Astrocyte (in vitro differentiated cells and primary cell): ENCODE data around the gene PIK3R6. TPM values are rescaled to one million over a fixed set of nuclear protein-coding genes. Genes with fewer than 3 reads are reported as not detected.

ENCODE experiments used
- DNase-seq: peaks from one replicate; pipeline ENCODE4 v3.0.0-alpha.2; 2010; ENCODE audit warnings: low read depth
- FAIRE-seq: peaks from 2 replicates; lab custom pipeline; 2011; peaks lifted over from hg19 to GRCh38; lab: Jason Lieb, UNC
- H2AFZ ChIP-seq: 2 replicates; pipeline ENCODE4 v1.6.0; 2012; ENCODE audit warnings: low read depth, low read length, inconsistent platforms
- H3K27ac ChIP-seq: 2 replicates; pipeline ENCODE4 v1.5.1; 2011; ENCODE audit warnings: low read depth, low read length, inconsistent platforms
- H3K27me3 ChIP-seq: 2 replicates; pipeline ENCODE4 v1.6.0; 2011; ENCODE audit warnings: low read length, inconsistent platforms; ENCODE audit not compliant: insufficient read depth
- H3K36me3 ChIP-seq: 2 replicates; pipeline ENCODE4 v1.5.1; 2011; ENCODE audit warnings: low read length, inconsistent platforms; ENCODE audit not compliant: insufficient read depth
- H3K4me1 ChIP-seq: 2 replicates; pipeline ENCODE4 v1.5.1; 2011; ENCODE audit warnings: low read length, inconsistent platforms; ENCODE audit not compliant: insufficient read depth
- H3K4me2 ChIP-seq: 2 replicates; pipeline ENCODE4 v1.6.0; 2012; ENCODE audit warnings: low read length, inconsistent platforms
- H3K4me3 ChIP-seq: 2 replicates; pipeline ENCODE4 v1.5.1; 2011; ENCODE audit warnings: low read depth, mild to moderate bottlenecking, low read length, inconsistent platforms; ENCODE audit not compliant: insufficient read depth
- H3K79me2 ChIP-seq: 2 replicates; pipeline ENCODE4 v1.6.0; 2012; ENCODE audit warnings: mild to moderate bottlenecking, low read length, inconsistent platforms; ENCODE audit not compliant: insufficient read depth
- H3K9ac ChIP-seq: 2 replicates; pipeline ENCODE4 v1.6.0; 2012; ENCODE audit warnings: mild to moderate bottlenecking, low read length, inconsistent platforms
- H3K9me3 ChIP-seq: 2 replicates; pipeline ENCODE4 v1.5.1; 2012; ENCODE audit warnings: low read depth, mild to moderate bottlenecking, low read length, inconsistent platforms; ENCODE audit not compliant: insufficient read depth
- H4K20me1 ChIP-seq: 2 replicates; pipeline ENCODE4 v1.6.0; 2012; ENCODE audit warnings: low read length, inconsistent platforms; ENCODE audit not compliant: insufficient read depth
- H3K27ac Mint-ChIP-seq: one replicate; pipeline ENCODE4 v1.8.0; 2021; ENCODE audit warnings: mild to moderate bottlenecking, mixed read lengths; ENCODE audit not compliant: unreplicated experiment
- H3K27me3 Mint-ChIP-seq: one replicate; pipeline ENCODE4 v1.8.0; 2021; ENCODE audit warnings: low read depth, mixed read lengths; ENCODE audit not compliant: unreplicated experiment
- H3K36me3 Mint-ChIP-seq: one replicate; pipeline ENCODE4 v1.8.0; 2021; ENCODE audit warnings: low read depth, mixed read lengths; ENCODE audit not compliant: unreplicated experiment
- H3K4me1 Mint-ChIP-seq: one replicate; pipeline ENCODE4 v1.8.0; 2021; ENCODE audit warnings: low read depth, mixed read lengths; ENCODE audit not compliant: unreplicated experiment
- H3K4me3 Mint-ChIP-seq: one replicate; pipeline ENCODE4 v1.8.0; 2021; ENCODE audit warnings: mild to moderate bottlenecking, moderate library complexity, mixed read lengths; ENCODE audit not compliant: unreplicated experiment
- H3K9me3 Mint-ChIP-seq: one replicate; pipeline ENCODE4 v1.8.0; 2021; ENCODE audit warnings: mild to moderate bottlenecking, mixed read lengths; ENCODE audit not compliant: unreplicated experiment
- EZH2 ChIP-seq: IDR thresholded peaks from 2 replicates; pipeline ENCODE4 v1.6.1; 2012; ENCODE audit warnings: mild to moderate bottlenecking, low read length, inconsistent platforms; ENCODE audit not compliant: insufficient read depth
- total RNA-seq: library from RNA; stranded (reverse); gene quantifications from 2 replicates; pipeline ENCODE4 v1.2.1, GENCODE V29; 2021
- TF ChIP-seq, protein P1 (sequence below): IDR thresholded peaks from 2 replicates; pipeline ENCODE4 v1.5.1; 2011; ENCODE audit warnings: low read depth, mild to moderate bottlenecking, inconsistent platforms, low read length, moderate library complexity; ENCODE audit not compliant: insufficient read depth

Gene PIK3R6
- total RNA-seq, 1 donor from 2014 or later = not detected

DNA sequence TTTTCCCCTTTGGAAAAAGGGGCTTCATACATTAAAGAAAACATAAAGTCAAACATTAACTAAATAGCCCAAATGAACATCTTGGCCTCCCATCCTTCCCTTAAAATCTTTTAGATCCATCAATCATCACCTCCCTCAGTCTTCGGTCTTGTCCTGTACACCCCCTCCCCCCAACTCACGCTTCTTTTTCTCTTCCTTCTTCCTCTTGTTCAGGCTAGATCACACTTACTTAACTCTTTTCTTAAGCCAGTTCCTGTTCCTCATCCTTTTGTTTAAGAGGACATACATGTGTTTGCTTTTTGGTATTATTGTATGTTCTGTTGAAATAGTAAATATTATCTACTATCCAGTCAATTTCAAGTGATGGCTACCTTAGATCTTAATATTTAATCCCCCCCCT, 73.8 kb downstream of the PIK3R6 start:
- Histone ChIP-seq H3K4me1 (peaks cover 3% of the 10 kb centered on the region), H3K27ac (no peak overlapping the region), H2AFZ (no peak overlapping the region), H3K36me3 (no peaks in the 10 kb centered on the region), H3K4me3 (no peak overlapping the region), H3K79me2 (no peaks in the 10 kb centered on the region), H3K4me2 (no peak overlapping the region), H3K27me3 (peaks cover 9% of the 10 kb centered on the region), H3K9me3 (peaks cover 3% of the 10 kb centered on the region), H3K9ac (no peak overlapping the region), H4K20me1 (no peaks in the 10 kb centered on the region)
- Mint-ChIP-seq H3K4me1 (no peaks in the 10 kb centered on the region), H3K36me3 (peaks cover 4% of the 10 kb centered on the region), H3K9me3 (peaks cover 14% of the 10 kb centered on the region), H3K4me3 (no peak overlapping the region), H3K27me3 (peaks cover 24% of the 10 kb centered on the region), H3K27ac (no peak overlapping the region)
- no peak for FAIRE-seq
- TF ChIP-seq EZH2 = no peak
- TF ChIP-seq, protein P1, sequence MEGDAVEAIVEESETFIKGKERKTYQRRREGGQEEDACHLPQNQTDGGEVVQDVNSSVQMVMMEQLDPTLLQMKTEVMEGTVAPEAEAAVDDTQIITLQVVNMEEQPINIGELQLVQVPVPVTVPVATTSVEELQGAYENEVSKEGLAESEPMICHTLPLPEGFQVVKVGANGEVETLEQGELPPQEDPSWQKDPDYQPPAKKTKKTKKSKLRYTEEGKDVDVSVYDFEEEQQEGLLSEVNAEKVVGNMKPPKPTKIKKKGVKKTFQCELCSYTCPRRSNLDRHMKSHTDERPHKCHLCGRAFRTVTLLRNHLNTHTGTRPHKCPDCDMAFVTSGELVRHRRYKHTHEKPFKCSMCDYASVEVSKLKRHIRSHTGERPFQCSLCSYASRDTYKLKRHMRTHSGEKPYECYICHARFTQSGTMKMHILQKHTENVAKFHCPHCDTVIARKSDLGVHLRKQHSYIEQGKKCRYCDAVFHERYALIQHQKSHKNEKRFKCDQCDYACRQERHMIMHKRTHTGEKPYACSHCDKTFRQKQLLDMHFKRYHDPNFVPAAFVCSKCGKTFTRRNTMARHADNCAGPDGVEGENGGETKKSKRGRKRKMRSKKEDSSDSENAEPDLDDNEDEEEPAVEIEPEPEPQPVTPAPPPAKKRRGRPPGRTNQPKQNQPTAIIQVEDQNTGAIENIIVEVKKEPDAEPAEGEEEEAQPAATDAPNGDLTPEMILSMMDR = no peak
- no peak for DNase-seq

GRCh38 chr17:8792646-8793045, 74.8 kb downstream of the PIK3R6 start:
- Mint-ChIP-seq H3K9me3 (peaks cover 16% of the 10 kb centered on the region), H3K4me3 (no peak overlapping the region), H3K4me1 (no peaks in the 10 kb centered on the region), H3K27me3 (peaks cover 20% of the 10 kb centered on the region), H3K36me3 (peaks cover 4% of the 10 kb centered on the region), H3K27ac (no peak overlapping the region)
- Histone ChIP-seq H3K4me1 (peaks cover 3% of the 10 kb centered on the region), H3K9me3 (peaks cover 3% of the 10 kb centered on the region), H3K4me2 (no peak overlapping the region), H3K9ac (no peak overlapping the region), H4K20me1 (no peaks in the 10 kb centered on the region), H3K4me3 (no peak overlapping the region), H3K36me3 (no peaks in the 10 kb centered on the region), H3K79me2 (no peaks in the 10 kb centered on the region), H3K27ac (no peak overlapping the region), H2AFZ (no peak overlapping the region), H3K27me3 (peaks cover 4% of the 10 kb centered on the region)
- FAIRE-seq = no peak
- DNase-seq = no peak
- TF ChIP-seq EZH2 = no peak
- TF ChIP-seq, protein P1 = no peak

DNA sequence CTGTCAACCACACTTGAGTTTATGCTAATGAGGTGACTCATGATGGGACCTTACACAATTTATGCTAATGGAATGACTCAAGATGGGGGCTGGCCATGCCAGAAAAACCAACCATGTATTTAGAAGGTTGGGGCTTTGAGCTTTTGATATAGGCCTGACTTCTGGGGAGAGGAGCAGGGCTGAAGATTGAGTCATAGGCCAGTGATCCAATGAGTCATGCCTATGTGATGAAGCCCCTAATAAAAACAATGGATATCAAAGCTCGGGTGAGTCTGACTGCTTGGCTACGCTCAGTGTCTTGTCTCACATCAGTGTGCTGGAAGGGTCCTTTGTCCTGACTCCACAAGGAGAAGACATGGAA, 75.6 kb downstream of the PIK3R6 start:
- Mint-ChIP-seq H3K27ac (peak overlapping the region; percentile 79), H3K4me1 (no peaks in the 10 kb centered on the region), H3K4me3 (no peak overlapping the region), H3K9me3 (peaks cover 16% of the 10 kb centered on the region), H3K36me3 (peaks cover 4% of the 10 kb centered on the region), H3K27me3 (peaks cover 14% of the 10 kb centered on the region)
- Histone ChIP-seq H3K4me3 (no peak overlapping the region), H3K27me3 (peaks cover 3% of the 10 kb centered on the region), H3K27ac (peak overlapping the region; percentile 48), H3K9me3 (peaks cover 3% of the 10 kb centered on the region), H2AFZ (no peak overlapping the region), H3K79me2 (no peaks in the 10 kb centered on the region), H3K4me1 (peaks cover 3% of the 10 kb centered on the region), H3K9ac (no peak overlapping the region), H3K4me2 (no peak overlapping the region), H3K36me3 (no peaks in the 10 kb centered on the region), H4K20me1 (no peaks in the 10 kb centered on the region)
- FAIRE-seq = no peak
- DNase-seq = peak; percentile 82
- TF ChIP-seq, protein P1 = no peak
- no peak for TF ChIP-seq EZH2
